Activated CD8-positive, alpha-beta memory T cell treated with anti-CD3 and anti-CD28 coated beads, Interleukin-2, amount 50 U/mL, for 24 hours (primary cell): ENCODE data around the gene KRT74.
A peak's percentile ranks its signal among the peaks of the same experiment; 100 is the strongest.

Source experiments
- DNase-seq: peaks from one replicate; pipeline ENCODE4 v3.0.0-alpha.2; 2020; ENCODE audit errors: extremely low read depth

Gene KRT74

DNA sequence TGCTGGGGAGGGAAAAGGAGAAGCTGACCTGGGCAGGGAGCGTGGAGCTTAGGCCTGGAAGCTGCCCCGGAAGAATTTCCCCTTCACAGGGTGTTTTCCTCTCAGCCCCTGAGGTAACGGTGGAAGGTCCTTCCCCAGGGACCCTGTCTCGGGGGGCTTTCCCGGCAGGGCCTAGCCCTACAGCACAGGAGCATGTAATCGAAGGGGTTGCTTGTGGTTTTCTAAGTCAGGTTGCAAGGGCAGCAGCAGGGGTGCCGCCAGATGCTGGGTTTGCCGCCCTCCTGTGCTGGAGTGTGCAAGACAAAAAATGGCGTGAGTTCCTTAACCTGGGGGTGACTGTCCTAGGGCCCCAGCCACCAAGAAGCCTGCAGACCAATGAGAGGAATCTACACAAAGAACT lies 1.6 kb upstream of the KRT74 start:
- no peak for DNase-seq

DNA sequence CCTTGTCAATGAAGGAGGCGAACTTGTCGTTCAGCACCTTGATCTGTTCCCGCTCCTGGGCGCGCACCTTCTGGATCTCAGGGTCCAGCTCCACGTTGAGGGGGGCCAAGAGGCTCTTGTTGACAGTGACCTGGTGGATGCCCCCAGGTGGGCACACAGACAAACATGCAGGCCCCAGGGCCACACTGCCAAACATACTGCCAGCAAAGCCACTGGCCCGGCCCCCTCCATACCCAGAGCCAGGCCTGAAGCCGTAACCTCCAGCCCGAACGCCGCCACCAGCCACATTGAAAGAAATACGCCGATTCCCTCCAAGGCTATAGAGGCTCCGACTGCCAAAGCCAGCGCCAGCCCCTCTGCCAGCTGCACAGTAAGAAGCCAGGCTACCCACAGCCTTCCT lies 337 bp downstream of the KRT74 start:
- DNase-seq: no peak

DNA sequence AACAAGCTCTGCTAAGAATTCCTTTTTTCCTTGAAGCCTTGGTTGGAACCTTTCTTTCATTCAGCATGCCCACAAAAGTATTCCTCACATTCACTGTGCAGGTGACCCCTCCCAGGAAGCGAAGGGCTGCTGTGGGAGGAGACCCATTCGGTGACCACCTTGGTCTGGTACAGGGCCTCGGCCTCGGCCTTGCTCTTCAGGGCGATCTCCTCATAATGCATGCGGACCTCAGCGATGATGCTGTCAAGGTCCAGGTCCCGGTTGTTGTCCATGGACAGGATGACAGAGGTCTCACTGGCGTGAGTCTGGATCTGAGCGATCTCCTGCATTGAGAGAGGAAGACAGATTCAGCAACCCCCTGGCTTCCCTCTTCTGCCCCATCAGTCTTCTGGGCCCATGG lies 3.1 kb downstream of the KRT74 start:
- DNase-seq: no peak

DNA sequence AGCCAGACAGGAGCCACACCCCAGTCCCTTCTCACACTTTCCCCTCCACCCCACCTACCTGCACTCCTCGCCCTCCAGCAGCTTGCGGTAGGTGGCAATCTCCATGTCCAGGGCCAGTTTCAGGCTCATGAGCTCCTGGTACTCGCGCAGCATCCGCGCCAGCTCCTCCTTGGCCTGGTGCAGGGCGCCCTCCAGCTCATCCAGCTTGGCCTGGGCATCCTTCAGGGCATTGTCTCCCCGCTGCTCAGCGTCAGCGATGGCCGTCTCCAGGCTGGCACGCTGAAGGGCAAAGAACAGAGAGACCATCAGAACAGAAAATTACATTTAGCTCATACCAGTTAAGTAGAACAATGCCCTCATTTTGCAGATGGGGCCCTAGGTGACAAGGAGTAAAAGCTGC lies 5.5 kb downstream of the KRT74 start:
- DNase-seq: no peak

DNA sequence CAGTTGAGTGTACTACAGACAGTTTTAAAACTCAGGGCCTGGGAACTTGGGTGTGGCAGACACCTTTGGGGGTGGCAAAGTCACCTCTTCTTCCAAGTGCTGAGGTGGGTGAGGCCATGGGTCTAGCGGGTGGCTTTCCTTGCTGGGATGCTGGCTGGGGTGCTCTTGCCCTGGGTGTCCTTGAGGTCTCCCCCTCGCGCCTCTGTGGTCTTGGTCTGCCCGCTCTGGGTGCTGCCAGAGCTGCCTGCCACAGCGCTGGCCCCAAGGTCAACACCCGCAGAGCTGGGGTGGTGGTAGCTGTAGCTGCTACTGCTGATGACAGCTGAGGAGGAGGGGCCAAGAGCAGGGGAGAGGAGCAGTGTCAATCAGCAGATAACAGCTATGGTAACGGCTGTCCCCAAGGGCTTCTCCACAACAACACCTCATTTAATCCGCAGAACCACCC lies 6.8 kb downstream of the KRT74 start:
- peak; percentile 9 for DNase-seq

DNA sequence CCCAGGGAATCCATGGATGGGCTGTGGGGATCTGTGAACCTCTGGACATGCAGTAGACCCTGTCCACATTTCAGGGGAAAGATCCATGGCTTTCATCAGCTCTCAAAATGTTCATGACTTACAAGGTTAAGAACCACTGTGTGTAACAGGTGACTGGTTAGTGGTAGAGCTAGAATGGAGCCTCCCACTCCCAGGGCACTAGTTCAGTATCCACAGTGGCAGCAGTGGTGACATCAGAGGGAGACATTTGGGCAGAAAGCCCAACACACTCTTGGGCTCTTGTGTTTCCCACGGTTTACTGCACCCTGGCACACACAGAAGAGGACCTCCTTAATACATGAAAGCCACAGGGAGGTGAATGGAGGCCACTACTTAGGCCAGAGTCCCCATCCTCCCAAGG lies 9.1 kb downstream of the KRT74 start:
- DNase-seq: no peak

DNA sequence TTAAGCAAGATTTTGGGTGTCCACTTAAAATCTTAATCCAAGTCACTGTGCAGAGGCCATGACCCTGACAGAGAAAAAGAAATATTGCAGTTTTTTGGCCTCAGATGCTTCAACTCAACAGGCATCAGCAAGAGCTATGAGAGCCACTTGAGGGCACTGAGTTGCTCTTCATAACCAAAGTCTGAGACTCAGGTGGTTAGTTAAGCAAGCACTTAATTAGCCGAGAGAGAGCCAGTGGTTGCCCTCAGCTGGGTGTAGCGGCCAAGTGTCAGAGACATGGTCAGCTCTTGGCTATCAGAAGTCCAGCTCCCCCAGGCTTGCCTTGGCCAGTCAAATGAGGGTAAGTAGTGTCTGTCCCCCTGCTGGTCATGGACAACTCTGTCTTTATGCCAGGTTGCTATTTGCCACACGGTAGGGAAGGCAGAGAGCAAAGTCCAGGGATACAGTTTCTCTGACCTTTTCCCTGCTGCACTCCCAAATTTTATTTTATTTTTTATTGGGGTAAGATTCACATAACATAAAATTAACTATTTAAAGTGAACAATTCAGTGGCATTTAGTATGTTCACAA lies 11.7 kb downstream of the KRT74 start:
- no peak for DNase-seq

DNA sequence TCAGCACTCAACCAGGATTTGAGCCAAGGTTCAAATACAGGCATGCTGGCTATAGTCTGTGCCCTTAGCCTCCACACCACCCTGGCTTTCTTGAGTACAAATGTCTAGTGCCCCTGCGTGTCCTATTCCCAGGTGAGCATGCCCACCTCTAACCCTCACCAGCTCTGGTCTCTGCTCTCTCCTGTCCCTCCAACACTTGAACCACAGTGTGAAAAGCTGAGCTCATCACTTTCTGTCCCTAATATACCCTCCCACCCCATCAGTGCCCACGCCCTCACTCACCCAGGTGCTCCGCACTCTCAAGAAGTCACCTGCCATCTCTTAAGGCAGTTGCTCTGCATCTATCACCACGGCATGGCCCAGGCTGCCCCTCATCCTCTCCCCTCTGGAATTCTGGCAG lies 13.7 kb downstream of the KRT74 start:
- no peak for DNase-seq

DNA sequence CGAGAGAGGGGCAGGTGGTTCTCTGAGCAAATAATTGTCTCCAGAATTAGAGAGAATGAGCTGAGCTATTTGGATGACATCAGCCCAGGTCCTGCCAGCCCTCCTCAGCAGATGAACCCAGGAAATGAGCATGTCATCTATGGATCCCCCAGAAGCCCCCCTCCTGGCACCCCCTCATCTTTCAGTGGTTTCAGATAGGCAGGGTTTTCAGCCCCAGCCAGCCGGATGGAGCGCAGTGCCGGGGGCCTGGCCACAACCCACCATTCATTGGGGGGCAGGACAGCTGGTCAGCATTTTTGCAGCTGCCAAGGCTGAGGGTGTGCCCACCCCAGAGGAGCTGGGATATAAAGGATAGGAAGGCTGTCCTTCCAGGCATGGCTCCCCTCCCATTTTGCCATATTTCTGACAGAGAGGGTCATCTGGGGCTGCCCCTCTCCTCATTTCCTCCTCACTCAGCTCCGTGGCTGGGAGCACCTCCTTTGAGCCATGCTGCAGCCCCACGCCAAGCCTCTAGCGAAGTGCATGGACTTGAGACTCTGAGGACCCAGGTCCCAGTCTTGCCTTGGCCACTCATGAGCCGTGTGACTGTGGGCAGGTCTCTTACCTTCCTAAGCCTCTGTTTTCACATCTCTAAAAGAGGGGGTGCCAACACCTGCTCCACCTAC lies 14.7 kb downstream of the KRT74 start:
- DNase-seq: no peak

DNA sequence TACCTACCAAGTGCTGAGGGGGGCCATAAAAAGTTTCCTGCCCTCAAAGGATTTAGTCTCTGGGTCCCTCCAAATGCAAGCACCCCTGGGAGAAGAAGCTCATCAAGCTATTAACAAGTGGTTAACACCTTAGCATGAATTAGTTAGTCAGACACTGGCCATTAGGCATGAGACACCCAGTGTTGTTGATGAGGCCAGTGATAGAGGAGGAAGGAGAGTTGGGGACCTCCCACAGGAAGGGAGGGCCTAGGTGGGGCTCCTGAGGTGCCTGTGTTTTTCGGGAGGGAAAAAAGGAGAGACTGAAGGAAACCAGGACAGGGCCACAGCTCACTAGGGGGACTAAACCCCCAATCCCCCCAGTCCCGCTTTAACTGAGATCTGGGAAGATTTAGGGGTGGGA lies 16.2 kb downstream of the KRT74 start:
- DNase-seq: no peak

DNA sequence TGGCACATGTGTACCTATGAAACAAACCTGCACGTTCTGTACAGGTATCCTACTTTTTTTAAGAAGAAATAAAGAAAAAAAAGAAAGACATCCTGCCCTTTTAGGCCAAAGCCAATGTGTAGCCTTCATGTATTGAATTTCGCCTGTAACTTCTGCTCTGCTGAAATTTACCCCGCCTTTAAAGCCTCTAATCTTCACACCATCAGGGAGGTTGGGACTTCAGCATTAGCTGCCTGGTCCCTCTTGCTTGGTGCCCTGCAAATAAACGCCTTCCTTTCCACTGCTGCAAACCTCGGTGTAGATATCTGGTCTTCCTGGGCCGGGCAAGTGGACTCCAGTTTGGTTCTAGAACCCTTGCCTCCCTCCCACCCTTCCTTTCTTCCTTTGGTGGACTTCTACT lies 18.1 kb downstream of the KRT74 start:
- DNase-seq: no peak

DNA sequence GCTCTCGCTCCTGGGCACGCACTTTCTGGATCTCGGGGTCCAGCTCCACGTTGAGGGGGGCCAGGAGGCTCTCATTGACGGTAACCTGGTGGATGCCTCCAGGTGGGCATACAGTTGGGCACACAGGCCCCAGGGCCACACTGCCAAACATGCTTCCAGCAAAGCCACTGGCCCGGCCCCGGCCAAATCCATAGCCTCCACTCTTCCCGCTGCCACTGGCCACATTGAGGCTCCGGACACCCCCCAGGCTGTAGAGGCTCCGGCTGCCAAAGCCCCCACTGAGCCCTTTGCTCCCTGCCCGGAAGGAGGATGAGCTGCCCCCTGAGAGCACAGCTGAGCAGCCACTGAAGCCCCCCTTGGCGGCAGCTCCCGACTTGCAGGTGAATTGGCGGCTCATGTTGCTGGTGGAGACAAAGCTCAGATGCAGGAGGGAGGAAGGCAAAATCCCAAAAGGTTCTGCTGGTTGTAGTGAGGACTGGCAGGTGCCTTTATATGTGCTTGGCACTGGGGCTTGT lies 20.9 kb downstream of the KRT74 start, which contains the start of gene KRT71:
KRT71 (minus strand) TSS at position 465 of the 515 bp plus-strand sequence; CDS start at position 397, 68 bp downstream.
- no peak for DNase-seq

DNA sequence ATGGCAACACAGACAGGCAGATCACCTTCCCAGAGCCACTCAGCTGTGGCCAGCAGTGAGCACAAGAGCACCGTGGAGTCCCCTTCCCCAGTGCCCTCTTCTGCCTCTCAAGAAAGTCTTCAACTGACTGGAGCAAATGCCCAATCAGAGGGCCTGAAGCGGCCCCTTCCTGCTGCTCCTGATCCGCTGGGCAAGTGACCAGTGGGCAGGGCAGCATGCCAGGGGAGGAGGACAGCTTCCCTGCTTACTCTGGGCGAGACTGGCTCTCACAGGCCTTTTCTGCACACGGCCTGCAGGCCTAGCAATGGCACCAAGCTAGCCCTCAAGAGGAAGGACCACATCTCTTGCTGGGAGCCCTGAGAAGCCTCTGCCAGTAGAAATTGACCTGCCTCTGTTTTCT lies 21.6 kb downstream of the KRT74 start:
- no peak for DNase-seq

DNA sequence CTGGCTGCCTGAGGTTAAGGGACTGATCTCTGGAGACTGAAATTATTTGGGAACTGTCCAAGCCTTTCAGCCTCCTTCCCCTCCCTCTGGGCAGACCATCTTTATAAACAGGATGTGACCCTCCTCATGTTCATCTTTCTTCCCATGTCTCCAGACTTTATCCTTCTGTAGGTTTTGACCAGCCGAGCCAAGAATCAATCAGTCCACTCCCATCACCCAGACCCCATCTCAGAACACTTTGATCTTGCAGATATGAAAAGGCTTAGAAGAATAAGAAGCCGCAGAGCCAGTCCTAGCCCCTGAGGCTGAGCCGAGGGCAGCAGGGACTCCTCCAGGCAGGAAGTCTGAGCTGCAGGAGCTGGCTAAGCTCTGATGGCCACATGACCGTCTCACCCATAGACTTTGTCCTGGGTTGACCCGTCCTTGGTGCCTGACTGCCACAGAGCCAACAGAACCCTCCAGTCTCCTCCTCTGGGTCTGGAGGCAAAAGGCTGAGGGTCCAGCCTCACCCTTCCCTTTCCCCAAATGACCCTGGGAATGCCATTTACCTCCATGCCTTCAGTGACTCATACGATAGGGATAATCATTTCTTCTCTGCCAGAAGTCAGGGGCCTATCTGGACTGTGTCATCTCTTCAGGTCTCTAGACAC lies 22.3 kb downstream of the KRT74 start:
- no peak for DNase-seq

DNA sequence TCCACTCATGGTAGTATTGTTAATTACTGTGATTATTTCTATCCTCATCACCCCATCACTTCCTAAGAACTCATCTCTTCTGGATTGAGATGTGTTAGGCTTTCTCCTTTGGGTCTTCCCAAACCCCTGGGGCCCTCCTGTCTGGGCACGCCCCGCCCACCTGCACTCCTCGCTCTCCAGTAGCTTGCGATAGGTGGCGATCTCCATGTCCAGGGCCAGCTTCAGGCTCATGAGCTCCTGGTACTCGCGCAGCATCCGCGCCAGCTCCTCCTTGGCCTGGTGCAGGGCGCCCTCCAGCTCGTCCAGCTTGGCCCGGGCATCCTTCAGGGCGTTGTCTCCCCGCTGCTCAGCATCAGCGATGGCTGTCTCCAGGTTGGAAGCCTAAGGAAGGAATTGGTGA lies 27.5 kb downstream of the KRT74 start:
- no peak for DNase-seq

DNA sequence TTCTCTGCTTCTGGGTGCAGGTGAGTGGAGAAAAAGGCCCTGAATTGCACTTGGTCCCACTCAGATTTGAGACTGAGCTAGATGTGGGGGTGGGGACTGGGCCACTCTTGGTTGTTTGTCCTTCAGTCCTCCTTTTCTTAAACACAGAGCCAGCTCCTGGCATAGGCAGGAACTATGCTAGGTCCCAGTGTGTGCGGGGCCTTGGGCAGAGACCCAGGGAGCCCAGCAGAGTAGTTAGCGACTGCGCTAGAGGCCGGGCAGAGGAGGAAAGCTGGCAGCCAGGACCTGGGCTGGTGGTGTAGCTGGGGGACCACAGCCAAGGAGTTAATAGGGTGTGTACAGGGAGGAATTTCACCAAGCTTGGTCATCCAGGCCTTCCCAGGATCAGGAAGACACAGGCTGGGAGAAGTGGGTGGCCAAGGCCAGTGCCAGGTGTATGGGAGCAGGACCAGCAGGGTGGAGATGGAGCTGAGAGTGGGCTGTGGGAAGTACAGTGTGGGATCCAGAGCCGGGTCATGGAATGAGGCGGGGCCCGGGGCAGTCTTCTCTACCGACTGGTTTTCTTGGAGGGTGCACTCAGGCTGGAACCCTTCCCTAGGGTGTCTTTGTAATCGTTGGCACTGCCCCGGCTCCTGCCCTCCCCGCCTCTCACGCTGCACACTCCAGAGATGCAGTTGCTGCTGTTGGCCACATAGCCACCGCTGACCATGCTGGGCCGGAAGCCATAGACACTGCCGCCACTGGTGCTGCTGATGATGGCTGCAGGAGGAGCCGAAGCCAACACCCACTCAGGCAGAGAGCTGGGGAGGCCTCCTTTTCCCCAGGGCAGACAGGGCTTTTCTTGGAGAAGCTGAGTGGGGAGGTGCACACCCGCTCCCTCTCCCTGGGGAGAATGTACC lies 29.4 kb downstream of the KRT74 start:
- no peak for DNase-seq

DNA sequence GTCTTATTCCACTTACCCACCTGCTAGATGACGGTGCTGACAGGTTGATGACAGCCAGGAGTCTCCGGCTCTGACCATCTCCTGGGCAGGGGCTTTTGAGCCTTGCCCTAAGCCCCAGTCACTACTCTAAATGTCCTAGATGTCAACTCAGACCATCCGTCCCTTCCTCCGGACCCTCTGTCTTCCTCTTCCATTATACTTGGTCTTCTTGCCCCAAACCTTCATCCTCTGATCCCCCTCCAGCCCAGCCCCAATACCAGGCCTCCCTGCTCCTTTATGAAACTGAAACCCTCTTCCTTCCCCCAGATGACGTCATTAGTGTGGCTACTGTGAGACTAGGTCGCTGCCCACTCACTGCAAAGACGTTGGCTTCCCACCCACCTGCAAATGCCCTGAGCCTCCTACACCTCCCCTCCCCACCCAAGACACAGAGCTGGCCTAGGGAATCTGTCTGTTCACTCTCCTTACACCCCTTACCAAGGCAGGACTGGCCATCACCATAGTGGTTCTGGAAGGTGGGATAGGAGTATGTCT lies 30.8 kb downstream of the KRT74 start:
- no peak for DNase-seq

DNA sequence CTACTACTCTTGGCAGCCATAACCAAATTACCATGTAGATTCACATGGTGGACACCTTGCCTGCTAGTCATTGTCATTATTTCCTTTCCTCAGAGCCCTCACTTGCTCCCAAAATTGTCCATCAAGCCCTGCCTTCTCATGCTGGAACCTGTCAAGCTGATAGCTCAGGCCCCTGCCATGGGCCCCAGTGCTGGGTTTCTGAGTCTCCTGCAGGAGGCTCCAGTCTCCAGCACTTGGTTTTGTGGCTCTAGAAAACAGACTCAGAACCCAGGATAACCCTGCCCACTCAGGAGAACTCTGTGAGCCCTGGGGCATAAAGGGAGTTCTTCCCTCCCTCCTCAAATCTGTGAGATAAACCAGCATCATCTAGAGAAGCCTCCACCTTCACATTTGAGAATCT lies 31.5 kb downstream of the KRT74 start:
- DNase-seq: no peak

DNA sequence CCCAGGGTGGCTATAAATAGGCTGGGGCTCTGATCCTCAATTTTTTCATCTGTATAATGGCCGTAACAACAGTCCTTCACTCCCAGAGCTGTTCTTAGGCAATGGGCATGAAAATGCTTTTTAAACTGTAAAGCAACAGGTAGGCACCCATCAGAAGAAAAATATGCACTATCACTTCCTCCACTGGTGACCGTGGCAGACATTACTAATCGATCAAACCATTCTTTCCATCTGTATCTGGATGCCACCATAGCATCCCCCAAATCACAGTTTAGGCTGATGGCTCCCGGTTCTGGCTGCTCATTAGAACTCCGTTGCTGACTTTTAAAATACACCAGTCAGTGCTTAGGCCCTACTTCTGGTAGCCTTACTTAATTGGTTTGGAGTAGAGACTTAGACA lies 31.9 kb downstream of the KRT74 start:
- DNase-seq: no peak

DNA sequence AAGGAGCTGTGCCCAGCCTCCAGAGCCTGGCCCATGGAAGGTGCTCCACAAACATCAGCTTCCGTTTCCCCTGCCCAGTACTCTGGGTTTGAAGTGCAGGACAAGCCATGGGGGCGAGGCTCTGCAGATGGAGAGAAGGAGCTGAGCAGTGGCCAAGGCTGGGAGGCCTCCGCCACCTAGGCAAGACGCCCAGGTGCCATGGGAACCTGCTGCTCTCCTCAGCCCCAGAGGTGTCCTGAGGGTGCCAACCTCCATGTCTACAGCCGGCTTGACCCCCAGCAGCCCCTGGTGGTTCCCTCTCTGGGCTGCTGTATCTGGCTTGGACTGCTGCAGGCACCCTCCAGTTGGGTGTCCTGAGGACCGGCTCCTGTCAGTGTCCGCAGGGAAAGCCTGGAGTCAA lies 33.1 kb downstream of the KRT74 start:
- DNase-seq: no peak

DNA sequence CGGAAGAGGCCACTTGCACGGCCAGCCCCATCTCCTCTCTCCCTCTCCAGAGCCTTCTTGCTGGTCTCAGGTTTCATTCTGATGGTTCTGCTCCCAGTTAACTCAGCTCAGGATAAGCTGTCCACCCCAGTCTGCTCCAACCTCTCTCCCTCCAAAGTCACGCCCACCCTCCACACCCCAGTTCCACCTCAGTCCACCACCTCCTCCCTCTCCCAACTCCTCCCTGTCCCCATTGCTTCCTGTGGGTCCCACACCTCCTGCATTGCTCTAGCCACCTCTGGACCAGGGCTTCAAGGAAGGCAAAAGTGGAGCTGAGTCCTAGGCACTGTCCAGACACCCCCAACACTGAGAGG lies 33.8 kb downstream of the KRT74 start:
- DNase-seq: no peak
